AG04449 (cell line): ENCODE data around the gene BRD3.

ENCODE experiments used
- CTCF ChIA-PET: fragments of 350-600 bp; formaldehyde crosslinking; extraction: SDS; loops from one replicate; lab custom pipeline; 2021; ENCODE audit warnings: antibody characterized with exemption; lab: Yijun Ruan, JAX
- POLR2A ChIA-PET: fragments of 400-600, 350-600 bp; formaldehyde crosslinking; extraction: SDS; loops from one replicate; lab custom pipeline; 2020; ENCODE audit warnings: antibody characterized with exemption, inconsistent platforms; lab: Yijun Ruan, JAX
- DNase-seq: peaks from one replicate; pipeline ENCODE4 v3.0.0-alpha.2; 2010; ENCODE audit warnings: low read depth, low spot score
- H3K4me3 ChIP-seq: 2 replicates; pipeline ENCODE4 v1.5.1; 2011; ENCODE audit warnings: low read depth, mild to moderate bottlenecking, control low read depth, low read length
- TF ChIP-seq, protein P1 (sequence below): IDR thresholded peaks from one replicate; pipeline ENCODE4 v1.5.1; 2011; ENCODE audit warnings: mild to moderate bottlenecking, moderate library complexity, low read length, control low read depth, inconsistent platforms; ENCODE audit not compliant: insufficient read depth; ENCODE audit errors: missing control alignments

The BRD3 gene

DNA sequence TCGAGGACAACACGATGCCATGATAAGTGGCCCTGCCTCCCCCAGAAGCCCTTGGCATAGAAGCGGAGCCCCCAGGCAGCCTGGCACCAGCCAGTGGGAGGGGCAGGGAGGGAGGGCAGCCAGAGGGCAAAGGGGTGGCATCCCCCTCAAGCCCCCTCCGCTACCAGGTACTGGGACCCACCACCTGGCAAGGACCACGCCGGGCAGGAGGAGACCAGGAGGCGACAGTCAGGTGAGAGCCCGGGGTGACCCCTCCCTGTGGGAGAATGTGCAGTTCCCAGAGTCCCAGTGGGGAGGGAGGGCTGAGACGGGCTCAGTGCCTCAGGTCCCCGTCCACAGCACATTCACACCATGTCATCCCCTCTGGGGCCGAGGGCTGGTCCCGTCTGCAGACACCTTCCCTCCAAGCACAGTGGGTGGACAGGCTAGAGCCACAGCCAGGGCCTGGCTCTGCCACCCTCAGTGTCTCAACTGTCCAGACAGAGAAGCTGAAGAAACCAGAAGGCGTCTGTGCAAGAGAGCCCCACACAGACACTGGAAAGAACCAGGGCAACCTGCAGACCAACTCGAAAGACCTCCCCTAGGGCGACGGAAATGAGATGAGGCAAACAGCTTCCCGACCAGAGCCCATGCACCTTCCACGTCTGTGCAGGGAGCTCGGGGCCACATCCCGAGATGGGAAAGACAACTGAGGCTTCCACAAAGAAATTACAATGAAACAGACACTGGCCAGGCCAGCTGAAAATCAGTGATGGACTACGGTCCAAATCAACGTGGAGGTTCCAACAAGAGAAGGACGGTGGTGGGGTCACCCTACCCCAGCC is 11.1 kb downstream of the BRD3 start:
- ChIA-PET CTCF (interaction anchor here (1.7 kb wide), 1 partner anchor 10 kb away, joined by 5 read pairs; no protein-coding TSS in a partner anchor), POLR2A (no interaction called here)
- TF ChIP-seq, protein P1, sequence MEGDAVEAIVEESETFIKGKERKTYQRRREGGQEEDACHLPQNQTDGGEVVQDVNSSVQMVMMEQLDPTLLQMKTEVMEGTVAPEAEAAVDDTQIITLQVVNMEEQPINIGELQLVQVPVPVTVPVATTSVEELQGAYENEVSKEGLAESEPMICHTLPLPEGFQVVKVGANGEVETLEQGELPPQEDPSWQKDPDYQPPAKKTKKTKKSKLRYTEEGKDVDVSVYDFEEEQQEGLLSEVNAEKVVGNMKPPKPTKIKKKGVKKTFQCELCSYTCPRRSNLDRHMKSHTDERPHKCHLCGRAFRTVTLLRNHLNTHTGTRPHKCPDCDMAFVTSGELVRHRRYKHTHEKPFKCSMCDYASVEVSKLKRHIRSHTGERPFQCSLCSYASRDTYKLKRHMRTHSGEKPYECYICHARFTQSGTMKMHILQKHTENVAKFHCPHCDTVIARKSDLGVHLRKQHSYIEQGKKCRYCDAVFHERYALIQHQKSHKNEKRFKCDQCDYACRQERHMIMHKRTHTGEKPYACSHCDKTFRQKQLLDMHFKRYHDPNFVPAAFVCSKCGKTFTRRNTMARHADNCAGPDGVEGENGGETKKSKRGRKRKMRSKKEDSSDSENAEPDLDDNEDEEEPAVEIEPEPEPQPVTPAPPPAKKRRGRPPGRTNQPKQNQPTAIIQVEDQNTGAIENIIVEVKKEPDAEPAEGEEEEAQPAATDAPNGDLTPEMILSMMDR = no peak
- no peak overlapping the region for H3K4me3 ChIP-seq
- no peak for DNase-seq

DNA sequence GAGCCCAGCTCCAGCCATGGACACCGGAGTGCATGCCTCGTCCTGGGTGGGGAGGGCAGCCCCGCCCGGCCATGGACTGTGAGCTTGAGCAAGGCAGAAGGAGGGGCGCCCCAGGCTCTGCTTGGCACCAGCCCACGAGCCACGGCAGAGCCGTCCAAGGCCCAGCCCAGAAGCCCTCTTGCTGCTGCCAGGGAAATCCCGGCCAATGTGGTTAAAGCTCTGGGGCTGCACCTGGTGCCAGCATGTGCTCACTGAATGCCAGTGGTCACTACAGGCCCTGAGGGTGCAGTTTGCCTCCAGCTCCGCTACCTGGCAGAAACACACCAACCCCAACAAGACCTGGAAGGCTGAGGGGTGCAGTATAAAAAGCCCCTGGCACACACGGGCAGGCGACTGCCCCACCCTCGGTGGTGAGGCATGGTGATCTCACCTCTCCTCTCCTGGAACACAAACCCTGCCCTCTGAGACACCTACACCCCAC is 11.8 kb downstream of the BRD3 start:
- H3K4me3 ChIP-seq = no peak overlapping the region
- TF ChIP-seq, protein P1 = no peak
- peak; percentile 40 for DNase-seq
- POLR2A ChIA-PET = no interaction called here
- CTCF ChIA-PET = interaction anchor here (1.1 to 1.7 kb wide), 2 partner anchors 9 kb away, joined by 5 read pairs; no protein-coding TSS in a partner anchor

DNA sequence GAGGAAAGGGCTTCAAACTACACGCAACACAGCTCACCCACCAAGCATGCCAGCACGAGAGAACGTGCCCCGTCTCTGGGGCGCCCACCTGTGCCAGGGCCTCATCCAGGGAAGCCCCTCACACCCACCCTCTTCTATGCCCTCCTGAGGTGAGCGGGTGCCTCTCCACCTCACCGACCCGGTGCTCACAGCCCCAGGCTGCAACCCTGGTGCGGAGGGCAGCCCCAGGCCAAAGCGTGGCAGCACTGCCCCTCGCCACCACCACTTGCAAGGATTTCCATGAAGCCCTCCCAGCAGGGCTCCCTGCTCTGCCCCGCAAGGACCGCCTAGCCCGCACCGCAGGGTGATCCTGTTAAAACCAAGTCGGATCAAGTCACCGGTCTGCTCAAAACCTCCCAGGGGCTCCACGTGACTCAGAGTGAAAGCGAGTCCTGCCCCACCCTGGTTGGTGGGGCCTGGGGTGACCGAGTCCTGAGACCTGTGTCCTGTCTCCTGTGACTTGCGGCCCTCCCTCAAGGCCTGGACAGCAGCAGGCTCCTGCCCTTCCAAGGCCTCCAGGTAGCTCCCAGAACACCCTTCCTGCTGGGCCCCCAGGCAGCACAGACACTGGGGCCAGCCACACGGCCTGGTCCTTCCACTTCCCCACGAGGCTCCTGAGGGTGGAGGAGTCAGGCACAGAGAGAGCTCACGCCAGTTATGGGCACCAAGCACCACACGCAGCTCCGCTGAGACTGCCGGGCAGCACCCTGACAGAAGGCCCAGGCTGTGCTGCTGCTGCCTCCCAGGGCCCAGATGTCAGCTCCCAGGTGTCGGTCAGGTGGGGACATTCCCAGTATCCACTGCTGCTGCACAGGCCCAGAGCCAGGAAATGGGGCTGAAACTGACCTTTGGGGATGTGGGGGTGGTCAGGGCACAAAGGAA is 12.7 kb downstream of the BRD3 start:
- no peak overlapping the region for H3K4me3 ChIP-seq
- ChIA-PET POLR2A (no interaction called here), CTCF (interaction anchor here (1.1 to 1.7 kb wide), 2 partner anchors 8 to 10 kb away, joined by 5 read pairs; no protein-coding TSS in a partner anchor)
- TF ChIP-seq, protein P1 = no peak
- no peak for DNase-seq

DNA sequence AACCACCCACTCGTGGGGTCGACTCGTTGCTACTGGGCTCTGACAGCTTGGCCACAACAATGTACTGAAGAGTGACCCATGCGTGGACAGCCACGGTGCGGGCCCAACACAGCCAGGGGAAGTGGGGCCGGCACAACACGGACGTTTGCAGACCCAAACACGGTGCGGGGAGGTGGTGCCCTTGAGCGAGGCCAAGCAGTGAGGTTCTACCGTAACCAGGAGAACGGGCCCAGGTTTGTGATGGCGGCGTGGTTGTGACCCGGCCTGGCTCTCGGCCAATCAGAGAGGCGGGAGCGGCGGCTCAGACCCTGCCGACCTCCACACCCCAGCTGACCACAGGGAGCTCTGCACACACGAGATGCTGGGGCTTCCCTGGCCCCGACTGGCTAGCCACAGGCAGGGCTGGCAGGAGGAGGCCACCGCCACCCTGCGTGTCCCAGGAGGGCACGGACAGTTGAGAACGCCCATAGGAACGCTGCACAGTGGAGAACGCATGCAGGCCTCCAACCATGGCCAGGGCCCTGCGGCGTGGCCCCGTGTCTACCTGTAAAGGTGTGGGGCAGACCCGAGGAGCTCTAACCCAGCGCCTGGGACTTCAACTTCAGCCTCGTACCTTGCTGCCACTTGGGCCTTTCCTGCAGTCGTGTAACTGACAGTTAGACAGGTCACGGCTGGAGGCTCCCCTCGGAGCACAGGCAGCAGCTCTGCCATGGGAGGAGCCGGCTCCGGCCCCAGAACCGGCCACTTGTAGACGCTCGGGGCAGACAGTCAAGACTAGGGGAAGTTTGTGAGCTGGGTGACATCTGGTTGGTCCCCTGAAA is 13.7 kb downstream of the BRD3 start:
- no peak overlapping the region for H3K4me3 ChIP-seq
- ChIA-PET POLR2A (no interaction called here), CTCF (interaction anchor here (1.1 kb wide), 1 partner anchor 9 kb away, joined by 3 read pairs; no protein-coding TSS in a partner anchor)
- TF ChIP-seq, protein P1 = no peak
- DNase-seq = no peak

DNA sequence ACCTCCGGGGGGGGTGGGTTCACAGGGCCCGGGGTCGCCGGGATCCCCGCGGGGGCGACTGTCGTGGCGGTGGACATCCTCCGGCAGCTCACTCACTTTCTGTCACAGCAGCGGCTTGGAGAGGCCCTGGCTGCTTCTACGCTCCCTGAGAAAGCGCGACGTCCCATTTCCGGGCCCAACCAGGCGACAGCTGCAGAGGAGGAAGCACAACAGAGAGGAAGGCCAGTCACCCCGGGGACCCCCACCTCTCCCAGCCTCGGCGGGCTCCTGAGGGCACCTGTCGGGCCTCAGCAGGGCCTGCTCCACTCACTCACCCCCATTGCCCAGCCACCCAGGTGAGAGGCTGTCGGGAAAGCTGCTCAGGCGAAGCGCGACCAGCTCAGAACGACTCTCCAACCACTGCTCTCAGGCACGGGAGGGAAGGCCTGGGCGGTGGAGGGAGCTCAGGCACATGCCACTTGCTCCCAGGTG is 14.4 kb downstream of the BRD3 start:
- ChIA-PET POLR2A (no interaction called here), CTCF (interaction anchor here (1.1 kb wide), 1 partner anchor 8 kb away, joined by 3 read pairs; no protein-coding TSS in a partner anchor)
- no peak for DNase-seq
- no peak overlapping the region for H3K4me3 ChIP-seq
- TF ChIP-seq, protein P1 = no peak
